ENCODE measurements around the gene EXOC8. TPM values are rescaled to one million over a fixed set of nuclear protein-coding genes. Genes with fewer than 3 reads are reported as not detected.

The EXOC8 gene, protein sequence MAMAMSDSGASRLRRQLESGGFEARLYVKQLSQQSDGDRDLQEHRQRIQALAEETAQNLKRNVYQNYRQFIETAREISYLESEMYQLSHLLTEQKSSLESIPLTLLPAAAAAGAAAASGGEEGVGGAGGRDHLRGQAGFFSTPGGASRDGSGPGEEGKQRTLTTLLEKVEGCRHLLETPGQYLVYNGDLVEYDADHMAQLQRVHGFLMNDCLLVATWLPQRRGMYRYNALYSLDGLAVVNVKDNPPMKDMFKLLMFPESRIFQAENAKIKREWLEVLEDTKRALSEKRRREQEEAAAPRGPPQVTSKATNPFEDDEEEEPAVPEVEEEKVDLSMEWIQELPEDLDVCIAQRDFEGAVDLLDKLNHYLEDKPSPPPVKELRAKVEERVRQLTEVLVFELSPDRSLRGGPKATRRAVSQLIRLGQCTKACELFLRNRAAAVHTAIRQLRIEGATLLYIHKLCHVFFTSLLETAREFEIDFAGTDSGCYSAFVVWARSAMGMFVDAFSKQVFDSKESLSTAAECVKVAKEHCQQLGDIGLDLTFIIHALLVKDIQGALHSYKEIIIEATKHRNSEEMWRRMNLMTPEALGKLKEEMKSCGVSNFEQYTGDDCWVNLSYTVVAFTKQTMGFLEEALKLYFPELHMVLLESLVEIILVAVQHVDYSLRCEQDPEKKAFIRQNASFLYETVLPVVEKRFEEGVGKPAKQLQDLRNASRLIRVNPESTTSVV
- total RNA-seq: 10 to 100 TPM; 15.5 to 18.2 TPM

DNA sequence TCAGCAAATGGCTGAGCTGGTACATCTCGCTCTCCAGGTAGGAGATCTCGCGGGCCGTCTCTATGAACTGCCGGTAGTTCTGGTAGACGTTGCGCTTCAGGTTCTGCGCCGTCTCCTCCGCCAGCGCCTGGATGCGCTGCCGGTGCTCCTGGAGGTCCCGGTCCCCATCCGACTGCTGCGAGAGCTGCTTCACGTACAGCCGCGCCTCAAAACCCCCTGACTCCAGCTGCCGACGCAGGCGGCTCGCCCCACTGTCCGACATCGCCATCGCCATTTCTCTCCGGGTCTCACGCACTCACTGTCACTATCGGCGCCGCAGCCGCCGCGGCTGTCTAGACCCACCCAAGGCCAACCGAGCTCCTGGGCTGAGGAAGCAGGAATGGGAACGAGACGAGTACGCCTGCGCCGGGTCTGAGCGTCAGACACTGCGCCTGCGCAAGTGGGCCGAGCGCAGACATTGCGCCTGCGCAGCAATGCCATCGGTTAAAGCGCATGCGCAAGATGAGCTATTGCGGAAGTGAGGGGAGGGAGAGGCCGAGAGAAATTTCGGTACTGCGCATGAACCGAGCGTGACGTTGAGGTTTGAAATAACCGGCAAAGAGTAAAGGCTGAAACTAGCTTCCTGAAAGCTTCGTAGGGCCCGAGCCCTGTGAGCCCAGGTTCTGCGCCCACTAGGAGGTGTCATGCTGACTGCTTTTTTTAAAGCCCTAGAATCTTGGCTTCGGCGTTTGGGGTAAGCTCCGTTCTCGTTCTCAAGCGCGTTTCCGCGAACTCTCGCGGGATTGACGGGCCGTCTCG is at the start of gene EXOC8:
EXOC8 (minus strand) TSS at position 381 of the 798 bp plus-strand sequence; CDS start at position 274, 107 bp downstream.
- Mint-ChIP-seq H3K9me3 (no peaks in the 10 kb centered on the region), H3K36me3 (ENCODE audit: low read depth) (peaks cover 74% of the 10 kb centered on the region), H3K27ac (peak within 1 kb of the TSS; percentile 98), H3K4me1 (peaks cover 30% of the 10 kb centered on the region), H3K27me3 (no peaks in the 10 kb centered on the region), H3K4me3 (peak within 1 kb of the TSS; percentile 98)
- peak; percentile 79 for ATAC-seq (replicated peaks)

DNA sequence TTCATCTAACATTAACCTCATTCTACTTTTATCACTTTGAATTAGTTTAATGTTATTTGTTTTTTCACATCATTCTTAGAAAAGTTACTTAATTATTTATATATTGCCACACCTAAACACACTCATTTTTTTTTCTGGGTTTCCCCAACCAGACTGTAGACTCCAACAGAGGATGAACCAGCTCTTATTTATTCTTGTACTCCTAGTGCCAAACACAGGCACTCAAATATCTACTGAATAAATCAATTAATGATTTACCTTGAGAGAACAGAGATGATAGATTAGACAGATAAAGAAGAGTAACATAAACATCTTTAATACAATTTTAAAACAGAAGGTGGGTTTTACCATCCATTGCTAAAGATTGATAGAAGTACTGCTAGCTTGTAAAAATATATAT is 48.8 kb upstream of the EXOC8 start:
- no peak for ATAC-seq (replicated peaks)
- no peaks in the 10 kb centered on the region for H3K27me3 Mint-ChIP-seq
- no peaks in the 10 kb centered on the region for H3K9me3 Mint-ChIP-seq
- H3K36me3 Mint-ChIP-seq (ENCODE audit: low read depth): peaks cover 15% of the 10 kb centered on the region
- no peak overlapping the region for H3K4me3 Mint-ChIP-seq
- H3K4me1 Mint-ChIP-seq: peaks cover 18% of the 10 kb centered on the region
- H3K27ac Mint-ChIP-seq: no peak overlapping the region

DNA sequence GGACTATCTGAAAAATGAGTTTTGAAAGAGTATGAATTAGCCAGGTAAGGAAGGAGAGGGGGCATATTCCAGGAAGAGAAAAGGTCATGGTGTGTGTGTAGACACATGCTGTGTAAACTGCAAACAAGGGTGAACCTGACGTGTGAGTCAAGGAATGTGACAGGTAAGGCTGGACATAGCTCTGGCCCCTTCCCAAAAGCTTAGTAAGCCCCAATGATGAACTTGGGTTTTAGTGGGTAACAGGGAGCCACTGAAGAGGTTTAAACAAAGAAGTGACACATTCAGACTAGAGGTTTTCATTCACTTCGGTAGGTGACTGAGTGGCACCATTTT is 47.7 kb upstream of the EXOC8 start:
- Mint-ChIP-seq H3K36me3 (ENCODE audit: low read depth) (peaks cover 15% of the 10 kb centered on the region), H3K4me1 (peaks cover 17% of the 10 kb centered on the region), H3K27ac (no peak overlapping the region), H3K9me3 (no peaks in the 10 kb centered on the region), H3K27me3 (no peaks in the 10 kb centered on the region), H3K4me3 (no peak overlapping the region)
- ATAC-seq (replicated peaks): no peak

DNA sequence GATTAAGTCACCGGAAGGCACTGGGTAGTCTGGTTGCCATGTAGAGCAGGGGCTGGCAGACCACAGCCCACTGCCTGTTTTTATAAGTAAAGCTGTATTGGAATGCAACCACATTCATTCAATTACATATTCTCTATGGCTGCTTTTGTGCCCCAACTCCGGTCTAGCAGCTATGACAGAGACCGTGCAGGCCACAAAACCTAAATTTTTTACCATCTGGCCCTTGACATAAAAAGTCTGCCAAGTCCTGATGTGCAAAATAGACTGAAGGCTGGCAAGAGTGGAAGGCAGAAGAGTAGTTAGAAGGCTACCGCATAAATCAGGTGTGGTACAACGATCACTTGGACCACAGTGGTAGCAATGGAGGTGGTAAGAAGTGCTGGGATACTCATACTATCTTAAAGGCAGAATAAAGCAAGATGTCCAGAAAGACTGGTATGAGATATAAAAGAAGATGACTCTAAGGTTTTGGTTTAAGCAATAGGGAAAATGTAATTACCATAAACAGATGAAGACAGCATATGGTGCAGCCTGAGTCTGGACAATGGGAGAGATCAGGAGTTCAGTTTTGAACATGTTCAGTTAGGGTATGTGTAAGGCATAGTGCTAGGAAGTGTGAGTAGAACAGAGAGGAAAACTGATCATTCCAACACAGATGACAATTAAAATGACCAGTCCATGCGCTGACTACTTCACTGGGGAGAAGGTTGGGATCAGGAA is 47.2 kb upstream of the EXOC8 start:
- Mint-ChIP-seq H3K9me3 (no peaks in the 10 kb centered on the region), H3K4me3 (no peak overlapping the region), H3K27me3 (no peaks in the 10 kb centered on the region), H3K36me3 (ENCODE audit: low read depth) (peaks cover 13% of the 10 kb centered on the region), H3K27ac (no peak overlapping the region), H3K4me1 (peaks cover 14% of the 10 kb centered on the region)
- ATAC-seq (replicated peaks): no peak

DNA sequence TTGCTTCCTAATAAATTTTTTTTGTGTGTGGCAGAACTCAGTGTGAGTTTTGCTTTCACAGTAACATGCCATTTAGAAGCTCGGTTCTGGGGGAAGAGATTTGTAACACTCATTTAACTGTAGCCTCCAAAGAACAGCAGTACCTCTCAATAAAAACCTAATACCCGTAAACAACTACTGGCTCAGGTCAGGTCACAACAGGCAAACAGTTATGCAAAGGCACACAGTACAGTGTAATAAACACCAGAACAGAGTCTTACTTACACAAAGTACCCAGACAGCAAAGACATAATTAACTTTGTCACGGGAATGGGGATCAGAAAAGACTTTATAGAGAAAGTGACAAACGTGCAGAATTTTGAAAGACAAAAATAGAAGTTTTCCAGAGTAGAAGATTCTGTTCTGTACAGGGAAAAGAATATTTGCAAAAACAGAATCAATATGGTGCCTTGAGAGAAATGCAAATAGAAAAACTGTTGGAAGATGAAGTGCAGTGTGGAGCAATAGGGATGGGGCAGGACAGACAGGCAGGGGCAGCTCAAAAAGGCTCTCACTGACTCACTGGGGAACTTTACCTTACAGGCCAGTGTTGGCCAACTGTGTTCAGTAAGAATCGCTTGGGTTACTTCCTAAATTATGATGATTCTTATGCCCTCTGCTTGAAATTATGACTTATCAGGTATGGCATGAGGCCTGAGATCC is 45.7 kb upstream of the EXOC8 start:
- no peak overlapping the region for H3K4me3 Mint-ChIP-seq
- H3K27me3 Mint-ChIP-seq: no peaks in the 10 kb centered on the region
- no peak for ATAC-seq (replicated peaks)
- H3K27ac Mint-ChIP-seq: no peak overlapping the region
- H3K36me3 Mint-ChIP-seq (ENCODE audit: low read depth): peaks cover 15% of the 10 kb centered on the region
- no peaks in the 10 kb centered on the region for H3K9me3 Mint-ChIP-seq
- peaks cover 16% of the 10 kb centered on the region for H3K4me1 Mint-ChIP-seq

DNA sequence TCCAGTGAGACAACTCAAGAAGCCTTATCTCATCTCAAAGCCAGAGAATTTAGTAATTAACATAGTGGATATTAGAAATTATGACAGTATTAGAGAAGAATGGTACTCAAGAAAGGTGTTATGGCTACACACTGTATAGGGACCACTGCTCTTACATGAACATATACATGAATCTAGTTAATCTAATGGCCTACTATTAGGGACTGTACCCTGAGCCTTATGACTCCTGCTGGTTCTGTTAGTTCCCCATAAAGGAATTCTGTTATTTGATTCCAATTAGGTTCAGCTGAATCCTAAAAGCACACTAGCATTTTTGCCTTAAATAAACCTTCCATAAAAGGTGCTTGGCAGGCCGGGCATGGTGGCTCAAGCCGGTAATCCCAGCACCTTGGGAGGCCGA is 44.8 kb upstream of the EXOC8 start:
- Mint-ChIP-seq H3K9me3 (no peaks in the 10 kb centered on the region), H3K36me3 (ENCODE audit: low read depth) (peaks cover 8% of the 10 kb centered on the region), H3K4me3 (no peak overlapping the region), H3K27ac (no peak overlapping the region), H3K4me1 (peaks cover 15% of the 10 kb centered on the region), H3K27me3 (no peaks in the 10 kb centered on the region)
- ATAC-seq (replicated peaks): no peak

DNA sequence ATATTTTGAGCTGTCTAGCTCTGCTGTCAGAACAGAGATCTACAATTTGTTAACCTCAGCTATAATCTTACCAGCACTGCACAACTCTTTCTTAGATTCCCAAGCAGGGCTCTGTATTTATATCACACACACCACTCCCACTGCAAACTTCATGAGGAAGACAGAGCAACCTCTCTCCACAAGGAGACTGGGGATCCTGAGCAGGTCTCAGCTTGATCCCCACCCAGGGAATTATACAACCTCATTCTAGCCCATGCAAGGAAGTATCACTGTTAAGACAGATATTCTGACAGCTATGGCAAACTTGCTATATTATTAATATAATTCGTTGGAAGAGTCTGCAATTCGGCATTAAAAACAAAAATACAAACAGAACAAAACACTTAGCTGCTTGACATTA is 44.1 kb upstream of the EXOC8 start:
- Mint-ChIP-seq H3K9me3 (no peaks in the 10 kb centered on the region), H3K36me3 (ENCODE audit: low read depth) (peaks cover 6% of the 10 kb centered on the region), H3K4me1 (peaks cover 22% of the 10 kb centered on the region), H3K4me3 (no peak overlapping the region), H3K27ac (no peak overlapping the region), H3K27me3 (no peaks in the 10 kb centered on the region)
- ATAC-seq (replicated peaks): no peak

DNA sequence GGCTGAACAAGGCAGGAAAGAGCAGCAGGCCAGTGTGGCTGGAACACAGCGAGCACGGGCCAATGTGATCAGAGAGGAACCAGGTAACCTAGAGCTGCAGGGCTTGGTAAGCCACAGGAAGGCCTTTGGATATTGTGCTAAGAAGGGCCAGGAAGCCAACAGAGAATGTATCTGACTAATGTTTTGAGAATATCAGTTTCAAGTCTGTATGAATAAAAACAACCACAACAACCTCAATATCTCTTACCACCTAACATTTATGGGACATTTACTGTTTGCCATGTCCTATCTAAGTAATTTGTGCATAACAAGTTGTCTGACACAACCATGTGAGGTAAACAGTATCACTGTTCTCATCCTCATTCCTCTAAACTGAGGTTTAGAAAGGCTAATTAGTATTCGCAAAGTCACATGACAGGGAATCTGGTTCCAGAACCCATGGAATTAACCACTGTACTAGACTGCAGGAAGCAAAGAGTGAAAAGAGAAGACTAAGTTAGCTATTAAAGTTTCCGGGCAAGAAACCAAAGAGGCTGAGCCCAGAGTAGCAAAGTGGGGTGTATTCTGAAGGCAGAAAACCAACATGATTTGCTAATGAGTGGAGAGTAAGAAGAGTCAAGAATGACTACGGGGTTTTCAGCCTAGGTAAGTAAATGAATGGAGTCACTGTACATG is 39.4 kb upstream of the EXOC8 start:
- Mint-ChIP-seq H3K36me3 (ENCODE audit: low read depth) (peaks cover 28% of the 10 kb centered on the region), H3K27ac (peak overlapping the region; percentile 83), H3K4me3 (peak overlapping the region; percentile 57), H3K27me3 (no peaks in the 10 kb centered on the region), H3K4me1 (peaks cover 34% of the 10 kb centered on the region), H3K9me3 (no peaks in the 10 kb centered on the region)
- ATAC-seq (replicated peaks): peak; percentile 92

DNA sequence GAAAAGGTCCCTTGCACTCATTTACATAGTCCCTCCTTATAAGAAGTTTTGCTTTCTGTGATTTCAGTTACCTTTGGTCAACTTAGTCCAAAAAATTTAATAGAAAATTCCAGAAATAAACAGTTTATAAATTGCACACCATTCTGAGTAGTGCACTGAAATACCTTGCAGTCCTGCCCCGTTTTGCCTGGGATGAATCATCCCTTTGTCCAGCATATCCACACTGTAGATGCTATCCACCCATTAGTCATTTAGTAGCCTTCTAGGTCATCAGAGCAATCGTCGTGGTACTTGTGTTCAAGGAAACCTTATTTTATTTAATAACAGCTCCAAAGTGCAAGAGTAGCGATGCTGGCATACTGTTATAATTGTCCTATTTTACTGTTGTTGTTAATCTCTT is 38.4 kb upstream of the EXOC8 start:
- Mint-ChIP-seq H3K4me3 (no peak overlapping the region), H3K9me3 (no peaks in the 10 kb centered on the region), H3K27ac (no peak overlapping the region), H3K27me3 (no peaks in the 10 kb centered on the region), H3K36me3 (ENCODE audit: low read depth) (peaks cover 35% of the 10 kb centered on the region), H3K4me1 (peaks cover 34% of the 10 kb centered on the region)
- ATAC-seq (replicated peaks): no peak

DNA sequence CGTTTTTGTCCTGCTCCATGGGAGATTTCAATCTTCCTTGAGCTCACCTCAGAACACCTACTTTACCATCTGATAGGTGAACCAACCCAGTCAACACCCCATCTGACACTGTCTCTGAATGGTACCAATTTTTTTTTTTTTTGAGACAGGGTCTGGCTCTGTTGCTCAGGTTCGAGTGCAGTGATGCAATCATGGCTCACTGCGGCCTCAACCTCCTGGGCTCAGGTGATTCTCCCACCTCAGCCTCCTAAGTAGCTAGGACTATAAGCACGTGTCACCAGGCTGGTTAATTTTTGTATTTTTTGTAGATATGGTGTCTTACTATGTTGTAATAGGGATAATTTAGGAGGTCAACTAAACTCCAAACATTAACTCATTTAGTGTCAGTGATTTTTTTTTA is 36.7 kb upstream of the EXOC8 start:
- Mint-ChIP-seq H3K27ac (no peak overlapping the region), H3K4me1 (peaks cover 27% of the 10 kb centered on the region), H3K9me3 (no peaks in the 10 kb centered on the region), H3K36me3 (ENCODE audit: low read depth) (peaks cover 40% of the 10 kb centered on the region), H3K27me3 (no peaks in the 10 kb centered on the region), H3K4me3 (no peak overlapping the region)
- ATAC-seq (replicated peaks): no peak

DNA sequence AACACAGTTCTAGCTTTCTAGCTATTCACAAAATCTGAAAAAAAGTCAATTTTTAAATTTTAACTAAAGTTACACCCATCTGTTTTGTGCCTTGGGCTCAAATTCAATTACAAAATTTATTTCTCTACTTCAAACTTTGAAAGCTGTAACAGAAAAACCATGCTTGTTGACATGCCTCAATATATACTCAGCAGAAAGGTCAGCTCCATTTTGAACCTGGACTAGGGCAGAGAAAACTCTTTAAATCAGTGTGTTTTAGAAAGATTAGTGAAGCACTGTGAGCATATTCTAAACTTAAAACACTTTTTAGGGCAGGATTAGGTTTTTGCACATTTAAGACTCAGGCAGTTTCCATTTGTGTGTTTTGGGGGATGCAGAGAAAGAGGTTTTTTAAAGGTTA is 34.8 kb upstream of the EXOC8 start:
- H3K4me1 Mint-ChIP-seq: peaks cover 25% of the 10 kb centered on the region
- no peak overlapping the region for H3K4me3 Mint-ChIP-seq
- H3K9me3 Mint-ChIP-seq: no peaks in the 10 kb centered on the region
- no peak overlapping the region for H3K27ac Mint-ChIP-seq
- no peak for ATAC-seq (replicated peaks)
- peaks cover 58% of the 10 kb centered on the region for H3K36me3 Mint-ChIP-seq (ENCODE audit: low read depth)
- H3K27me3 Mint-ChIP-seq: no peaks in the 10 kb centered on the region

DNA sequence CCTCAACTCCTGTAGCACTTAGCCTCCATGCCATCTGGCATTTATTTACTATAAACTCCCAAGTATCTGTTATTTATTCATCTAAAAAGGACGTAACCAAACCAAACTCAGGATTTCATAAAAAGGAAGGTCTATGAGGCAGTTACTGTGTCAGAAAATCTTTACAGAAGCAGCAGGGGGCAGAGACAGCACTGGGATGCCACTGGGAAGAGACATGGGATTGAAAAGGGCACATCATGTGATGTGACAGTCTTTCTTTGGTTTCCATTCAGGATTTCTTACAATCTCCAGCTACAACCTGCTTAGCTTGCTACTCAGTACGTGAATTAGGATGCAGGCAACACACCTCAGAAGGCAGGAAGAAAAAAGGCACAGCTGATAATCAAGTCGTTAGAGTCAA is 31.6 kb upstream of the EXOC8 start:
- Mint-ChIP-seq H3K36me3 (ENCODE audit: low read depth) (peaks cover 82% of the 10 kb centered on the region), H3K4me1 (peaks cover 5% of the 10 kb centered on the region), H3K27ac (peak overlapping the region; percentile 48), H3K27me3 (no peaks in the 10 kb centered on the region), H3K9me3 (no peaks in the 10 kb centered on the region), H3K4me3 (no peak overlapping the region)
- no peak for ATAC-seq (replicated peaks)

DNA sequence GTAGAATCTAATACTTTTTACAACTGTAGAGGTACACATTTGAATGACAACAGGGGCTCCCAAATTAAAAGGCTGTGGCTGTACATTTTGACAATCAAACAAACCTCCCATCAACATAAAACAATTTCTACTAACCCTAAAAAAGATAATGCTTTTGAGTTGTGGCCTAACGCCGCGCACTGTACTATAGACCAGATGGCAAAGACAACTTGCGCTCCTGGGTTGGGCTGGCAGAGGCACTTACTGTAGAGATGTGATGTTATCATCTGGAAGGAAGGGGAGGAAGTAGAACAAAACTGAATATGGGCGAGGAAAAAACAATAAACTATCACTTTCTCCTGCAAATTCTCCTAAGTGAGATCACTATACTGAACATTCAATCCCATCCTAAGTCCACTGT is 26.5 kb upstream of the EXOC8 start:
- Mint-ChIP-seq H3K36me3 (ENCODE audit: low read depth) (peaks cover 86% of the 10 kb centered on the region), H3K27me3 (no peaks in the 10 kb centered on the region), H3K4me1 (peaks cover 4% of the 10 kb centered on the region), H3K4me3 (no peak overlapping the region), H3K27ac (no peak overlapping the region), H3K9me3 (no peaks in the 10 kb centered on the region)
- no peak for ATAC-seq (replicated peaks)
